GM12878 (cell line): ENCODE measurements around the gene HAUS7. TPM values are rescaled to one million over a fixed set of nuclear protein-coding genes. Genes with fewer than 3 reads are reported as not detected.

Experiments
- ATAC-seq: fragments of 200-7000 bp; cut with Tn5 transposase; 3 replicates; pipeline ENCODE4 v1.9.1; 2020; ENCODE audit warnings: mild to moderate bottlenecking, moderate library complexity
- BruUV-seq: library from RNA; stranded (reverse); fragments of 400-500 nt; replicated peaks from 2 replicates; lab custom pipeline; 2021; lab: Mats Ljungman, UMichigan
- CTCF ChIA-PET: fragments of 300-600 bp; sonication (Branson Sonifier 250); formaldehyde crosslinking; extraction: SDS; loops from one replicate; lab custom pipeline; 2021; ENCODE audit warnings: inconsistent platforms; lab: Yijun Ruan, JAX
- POLR2A ChIA-PET: fragments of 350-600 bp; formaldehyde crosslinking; extraction: SDS; loops from one replicate; lab custom pipeline; 2021; ENCODE audit warnings: inconsistent platforms; lab: Charles Lee
- RAD21 ChIA-PET: fragments of 300-600 bp; sonication (Branson Sonifier 250); formaldehyde crosslinking; loops from one replicate; lab custom pipeline; 2023; ENCODE audit warnings: antibody characterized with exemption; ENCODE audit not compliant: unreplicated experiment; lab: Charles Lee
- SMC1A ChIA-PET: fragments of 300-600 bp; sonication (Branson Sonifier 250); formaldehyde crosslinking; loops from one replicate; lab custom pipeline; 2023; ENCODE audit not compliant: unreplicated experiment, uncharacterized antibody; lab: Charles Lee
- DNase-seq: peaks from one replicate; pipeline ENCODE4 v3.0.0-alpha.2; 2011; ENCODE audit warnings: low read depth, low spot score
- FAIRE-seq: peaks from 3 replicates; lab custom pipeline; 2011; peaks lifted over from hg19 to GRCh38; lab: Jason Lieb, UNC
- H2AFZ ChIP-seq: 2 replicates; pipeline ENCODE4 v1.6.0; 2011; ENCODE audit warnings: low read depth, low read length, control low read depth; ENCODE audit not compliant: control insufficient read depth
- H3K27ac ChIP-seq: 2 replicates; pipeline ENCODE4 v1.5.1; 2011; ENCODE audit warnings: control low read depth; ENCODE audit not compliant: control insufficient read depth, insufficient read depth
- H3K27me3 ChIP-seq, 2 experiments: replicated peaks in 1 of 2; 2 replicates each; pipeline versions ENCODE4 v1.6.0 to v1.6.1; 2011; ENCODE audit warnings: low read length in 1 of 2; ENCODE audit not compliant: control insufficient read depth in 2 of 2, insufficient read depth in 2 of 2
- H3K36me3 ChIP-seq, 2 experiments: 2 replicates each; pipeline ENCODE4 v1.5.1; 2011; ENCODE audit warnings: low read length in 1 of 2; ENCODE audit not compliant: control insufficient read depth in 2 of 2, insufficient read depth in 2 of 2
- H3K4me1 ChIP-seq: 2 replicates; pipeline ENCODE4 v1.6.1; 2011; ENCODE audit warnings: mild to moderate bottlenecking, low read length, moderate library complexity, mixed read lengths; ENCODE audit not compliant: control insufficient read depth, insufficient read depth
- H3K4me2 ChIP-seq: 2 replicates; pipeline ENCODE4 v1.6.0; 2011; ENCODE audit warnings: control low read depth; ENCODE audit not compliant: control insufficient read depth, insufficient read depth
- H3K4me3 ChIP-seq: fragments of 200-600 bp; sonication (generic); 2 replicates; pipeline ENCODE4 v1.5.1; 2016
- H3K79me2 ChIP-seq: 2 replicates; pipeline ENCODE4 v1.6.0; 2011; ENCODE audit warnings: low read length; ENCODE audit not compliant: control insufficient read depth, insufficient read depth
- H3K9ac ChIP-seq: 2 replicates; pipeline ENCODE4 v1.8.0; 2011; ENCODE audit warnings: low read length, control low read depth, mixed read lengths; ENCODE audit not compliant: control insufficient read depth, insufficient read depth
- H3K9me3 ChIP-seq: replicated peaks from 3 replicates; pipeline ENCODE4 v1.5.1; 2011; ENCODE audit warnings: mild to moderate bottlenecking, low read length; ENCODE audit not compliant: control insufficient read depth, insufficient read depth
- H4K20me1 ChIP-seq: 2 replicates; pipeline ENCODE4 v1.6.0; 2011; ENCODE audit not compliant: control insufficient read depth, insufficient read depth
- POLR2AphosphoS2 ChIP-seq: IDR thresholded peaks from 2 replicates; pipeline ENCODE4 v1.6.1; 2011; ENCODE audit warnings: low read depth, mild to moderate bottlenecking, low read length, improper control_type of control experiment, moderate library complexity
- WGBS: methylation state at CpG from one replicate; pipeline ENCODE4 v1.1.6; 2016; ENCODE audit warnings: low lambda C conversion rate; ENCODE audit not compliant: insufficient replicate concordance, insufficient coverage; ENCODE audit errors: missing lambda C conversion rate; 5-methylcytosine and 5-hydroxymethylcytosine counted together
- in situ Hi-C: fragments of 300-500 bp; cut with MboI; formaldehyde crosslinking; loops from 9 replicates; pipeline ENCODE4 v1.14.3; 2018; ENCODE audit warnings: mixed read lengths
- intact Hi-C: fragments of 100-400 bp; cut with micrococcal nuclease; formaldehyde crosslinking; loops from one replicate; pipeline ENCODE4 v1.14.2; 2022; ENCODE audit not compliant: unreplicated experiment
- polyA plus RNA-seq, 11 experiments: library from polyadenylated mRNA; depleted of rRNA in 4 of 11; unstranded in 6 of 11; stranded (reverse) in 5 of 11; fragments of >200 nt; fragmentation: Nextera tagmentation in 4 of 11; fragmentation: Illumina TruSeq in 1 of 11; extraction: Ambion mirVana in 4 of 11; extraction: Trizol in 1 of 11; gene quantifications; 1 replicate in 1 of 11; 2 replicates in 10 of 11; pipeline versions ENCODE4 v1.2.1 to v1.2.3, GENCODE V29; 2011 to 2016; ENCODE audit warnings: inconsistent platforms in 2 of 11, missing spikeins in 2 of 11, low read depth in 1 of 11
- total RNA-seq, 4 experiments: library from RNA; depleted of rRNA in 3 of 4; stranded (reverse); fragments of >200 nt in 3 of 4; fragmentation: Illumina TruSeq in 1 of 4; extraction: Trizol in 1 of 4; gene quantifications; 2 replicates each; pipeline versions ENCODE4 v1.2.1 to v1.2.3, GENCODE V29; 2013 to 2021
- TF ChIP-seq, protein P1 (sequence below): fragments of 450-650 bp; IDR thresholded peaks from 2 replicates; pipeline ENCODE4 v1.6.1; 2016; ENCODE audit warnings: mild to moderate bottlenecking, moderate library complexity, borderline replicate concordance

The HAUS7 gene
- total and polyA plus RNA-seq, 10 of the 15 experiments (the other 5 are each of a cell fraction or from before 2014, with no cell fraction given): 6.7 to 63.3 (median 24.1) TPM

DNA sequence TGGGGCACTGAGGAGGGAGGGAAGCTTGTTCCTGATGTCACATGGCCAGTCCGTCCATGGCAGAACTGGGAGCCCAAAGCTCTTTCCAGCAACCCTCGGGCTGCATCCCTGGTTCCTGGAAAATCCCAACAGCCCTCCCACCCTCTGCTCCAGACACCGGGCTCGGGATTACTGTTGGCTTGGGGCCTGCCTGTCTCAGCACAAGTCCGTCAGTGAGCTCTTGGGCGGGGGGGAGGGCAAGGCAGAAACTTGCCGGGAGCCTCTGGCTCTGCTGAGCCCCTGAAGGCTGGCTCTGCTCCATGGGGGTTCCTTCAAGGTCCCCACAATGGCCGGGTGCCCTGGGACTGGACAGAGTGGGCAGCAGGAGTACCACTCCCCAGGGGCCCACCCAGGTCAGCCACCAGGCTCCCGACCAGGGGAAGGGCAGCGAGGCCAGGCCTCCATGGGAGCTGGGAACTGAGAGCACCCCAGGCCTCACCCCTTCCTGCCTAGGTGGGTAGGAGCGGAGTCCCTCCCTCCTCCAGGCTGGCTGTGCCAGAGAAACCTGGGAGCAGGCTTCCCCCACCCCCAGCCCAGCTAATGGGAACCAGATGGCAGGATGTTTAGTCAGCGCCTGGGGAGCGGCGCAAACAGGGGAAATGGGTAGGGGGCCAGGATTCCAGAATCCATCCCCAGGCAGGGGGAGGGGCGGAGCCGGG lies 6.4 kb upstream of the HAUS7 start:
- CTCF ChIA-PET: no interaction called here
- no peak for FAIRE-seq
- 33% methylated on average over 13 of the region's 16 CpGs for WGBS
- Histone ChIP-seq H3K27ac (no peak overlapping the region), H3K9me3 (no peaks in the 10 kb centered on the region), H2AFZ (no peak overlapping the region), H3K9ac (no peak overlapping the region), H3K4me3 (no peak overlapping the region), H3K4me1 (no peaks in the 10 kb centered on the region), H4K20me1 (no peaks in the 10 kb centered on the region), H3K4me2 (no peak overlapping the region), H3K36me3 (no peaks in the 10 kb centered on the region), H3K79me2 (no peaks in the 10 kb centered on the region), H3K27me3 (no peaks in the 10 kb centered on the region; a peak in 1 of 4 replicates)
- POLR2A ChIA-PET: no interaction called here
- TF ChIP-seq POLR2AphosphoS2: no peak
- TF ChIP-seq, protein P1, sequence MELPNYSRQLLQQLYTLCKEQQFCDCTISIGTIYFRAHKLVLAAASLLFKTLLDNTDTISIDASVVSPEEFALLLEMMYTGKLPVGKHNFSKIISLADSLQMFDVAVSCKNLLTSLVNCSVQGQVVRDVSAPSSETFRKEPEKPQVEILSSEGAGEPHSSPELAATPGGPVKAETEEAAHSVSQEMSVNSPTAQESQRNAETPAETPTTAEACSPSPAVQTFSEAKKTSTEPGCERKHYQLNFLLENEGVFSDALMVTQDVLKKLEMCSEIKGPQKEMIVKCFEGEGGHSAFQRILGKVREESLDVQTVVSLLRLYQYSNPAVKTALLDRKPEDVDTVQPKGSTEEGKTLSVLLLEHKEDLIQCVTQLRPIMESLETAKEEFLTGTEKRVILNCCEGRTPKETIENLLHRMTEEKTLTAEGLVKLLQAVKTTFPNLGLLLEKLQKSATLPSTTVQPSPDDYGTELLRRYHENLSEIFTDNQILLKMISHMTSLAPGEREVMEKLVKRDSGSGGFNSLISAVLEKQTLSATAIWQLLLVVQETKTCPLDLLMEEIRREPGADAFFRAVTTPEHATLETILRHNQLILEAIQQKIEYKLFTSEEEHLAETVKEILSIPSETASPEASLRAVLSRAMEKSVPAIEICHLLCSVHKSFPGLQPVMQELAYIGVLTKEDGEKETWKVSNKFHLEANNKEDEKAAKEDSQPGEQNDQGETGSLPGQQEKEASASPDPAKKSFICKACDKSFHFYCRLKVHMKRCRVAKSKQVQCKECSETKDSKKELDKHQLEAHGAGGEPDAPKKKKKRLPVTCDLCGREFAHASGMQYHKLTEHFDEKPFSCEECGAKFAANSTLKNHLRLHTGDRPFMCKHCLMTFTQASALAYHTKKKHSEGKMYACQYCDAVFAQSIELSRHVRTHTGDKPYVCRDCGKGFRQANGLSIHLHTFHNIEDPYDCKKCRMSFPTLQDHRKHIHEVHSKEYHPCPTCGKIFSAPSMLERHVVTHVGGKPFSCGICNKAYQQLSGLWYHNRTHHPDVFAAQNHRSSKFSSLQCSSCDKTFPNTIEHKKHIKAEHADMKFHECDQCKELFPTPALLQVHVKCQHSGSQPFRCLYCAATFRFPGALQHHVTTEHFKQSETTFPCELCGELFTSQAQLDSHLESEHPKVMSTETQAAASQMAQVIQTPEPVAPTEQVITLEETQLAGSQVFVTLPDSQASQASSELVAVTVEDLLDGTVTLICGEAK: no peak
- intact Hi-C loops: no loop called here
- RAD21 ChIA-PET: no interaction called here
- BruUV-seq: no TSS peak
- DNase-seq: no peak
- in situ Hi-C loops: no loop called here
- SMC1A ChIA-PET: no interaction called here
- ATAC-seq: no peak
